Brain microvascular endothelial cell (primary cell): ENCODE results near the gene GJB3.
"Not testable (repeated sequence)": the region's sequence is repeated elsewhere in the genome, so short reads cannot be mapped to it uniquely, and the experiment has no call there.

Source experiments
- DNase-seq: peaks from one replicate; pipeline ENCODE4 v3.0.0-alpha.2; 2020
- H3K27ac ChIP-seq: fragments of 250-450 bp; sonication (Bioruptor Pico); 2 replicates; pipeline ENCODE4 v1.5.1; 2020; ENCODE audit warnings: mild to moderate bottlenecking, moderate library complexity
- H3K27me3 ChIP-seq: fragments of 250-450 bp; sonication (Bioruptor Pico); replicated peaks from 2 replicates; pipeline ENCODE4 v1.5.1; 2020; ENCODE audit warnings: mild to moderate bottlenecking
- H3K36me3 ChIP-seq: fragments of 250-450 bp; sonication (Bioruptor Pico); replicated peaks from 2 replicates; pipeline ENCODE4 v1.5.1; 2020; ENCODE audit warnings: mild to moderate bottlenecking
- H3K4me3 ChIP-seq: 2 replicates; pipeline ENCODE4 v1.5.1; 2011; ENCODE audit warnings: low read depth, mild to moderate bottlenecking, control low read depth, low read length, moderate library complexity
- in situ Hi-C: cut with HindIII; loops from 2 replicates; pipeline ENCODE4 v1.10.0; 2017; ENCODE audit warnings: low sequenced_read_pairs, low pct_ligation_motif_present
- TF ChIP-seq, protein P1 (sequence below): IDR thresholded peaks from 2 replicates; pipeline ENCODE4 v1.5.1; 2011; ENCODE audit warnings: low read depth, mild to moderate bottlenecking, moderate library complexity, low read length, control low read depth, inconsistent platforms; ENCODE audit errors: missing control alignments

The GJB3 gene

DNA sequence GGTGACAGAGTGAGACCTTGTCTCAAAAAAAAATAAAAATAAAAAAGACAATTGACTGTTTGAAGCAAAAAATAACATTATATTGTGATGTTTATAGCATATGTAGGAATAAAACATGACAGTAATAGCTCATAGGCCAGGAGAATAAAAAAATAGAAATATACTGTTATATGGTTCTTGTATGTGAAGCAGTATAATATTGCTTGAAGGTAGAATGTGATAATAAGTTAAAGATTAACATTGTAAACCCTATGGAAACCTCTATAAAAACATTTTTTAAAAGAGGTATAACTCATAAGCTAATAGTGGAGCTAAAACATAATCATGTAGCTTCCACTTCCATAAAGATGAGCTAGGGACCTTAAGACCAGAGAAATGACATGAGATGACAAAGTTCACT is 35.3 kb downstream of the GJB3 start:
- Histone ChIP-seq H3K27me3 (no peaks in the 10 kb centered on the region), H3K4me3 (no peak overlapping the region), H3K36me3 (no peaks in the 10 kb centered on the region), H3K27ac (no peak overlapping the region)
- TF ChIP-seq, protein P1, sequence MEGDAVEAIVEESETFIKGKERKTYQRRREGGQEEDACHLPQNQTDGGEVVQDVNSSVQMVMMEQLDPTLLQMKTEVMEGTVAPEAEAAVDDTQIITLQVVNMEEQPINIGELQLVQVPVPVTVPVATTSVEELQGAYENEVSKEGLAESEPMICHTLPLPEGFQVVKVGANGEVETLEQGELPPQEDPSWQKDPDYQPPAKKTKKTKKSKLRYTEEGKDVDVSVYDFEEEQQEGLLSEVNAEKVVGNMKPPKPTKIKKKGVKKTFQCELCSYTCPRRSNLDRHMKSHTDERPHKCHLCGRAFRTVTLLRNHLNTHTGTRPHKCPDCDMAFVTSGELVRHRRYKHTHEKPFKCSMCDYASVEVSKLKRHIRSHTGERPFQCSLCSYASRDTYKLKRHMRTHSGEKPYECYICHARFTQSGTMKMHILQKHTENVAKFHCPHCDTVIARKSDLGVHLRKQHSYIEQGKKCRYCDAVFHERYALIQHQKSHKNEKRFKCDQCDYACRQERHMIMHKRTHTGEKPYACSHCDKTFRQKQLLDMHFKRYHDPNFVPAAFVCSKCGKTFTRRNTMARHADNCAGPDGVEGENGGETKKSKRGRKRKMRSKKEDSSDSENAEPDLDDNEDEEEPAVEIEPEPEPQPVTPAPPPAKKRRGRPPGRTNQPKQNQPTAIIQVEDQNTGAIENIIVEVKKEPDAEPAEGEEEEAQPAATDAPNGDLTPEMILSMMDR, result no peak
- no peak for DNase-seq
- in situ Hi-C loops, result no loop called here

DNA sequence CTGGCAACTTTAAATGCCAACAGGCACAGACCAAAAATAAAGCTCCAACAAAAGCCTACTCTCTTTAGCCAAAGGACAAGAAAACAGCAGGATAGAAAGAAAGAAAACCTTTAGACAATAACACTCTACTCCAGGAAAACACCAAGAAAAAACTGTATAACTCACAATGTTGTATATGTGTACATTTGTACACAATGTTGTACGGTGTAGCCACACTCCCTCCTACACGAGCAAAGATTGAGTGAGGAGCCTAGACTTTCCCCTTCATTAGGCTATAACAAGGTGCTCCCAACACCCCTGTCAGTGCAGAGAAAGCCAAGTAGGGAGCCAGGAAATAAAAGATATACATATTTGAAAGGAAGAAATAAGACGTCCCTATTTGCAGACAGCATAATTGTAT is 35.8 kb downstream of the GJB3 start:
- TF ChIP-seq, protein P1, result no peak
- no peaks in the 10 kb centered on the region for H3K27me3 ChIP-seq
- no peak overlapping the region for H3K4me3 ChIP-seq
- in situ Hi-C loops, result no loop called here
- H3K36me3 ChIP-seq, result no peaks in the 10 kb centered on the region
- H3K27ac ChIP-seq, result no peak overlapping the region
- no peak for DNase-seq

DNA sequence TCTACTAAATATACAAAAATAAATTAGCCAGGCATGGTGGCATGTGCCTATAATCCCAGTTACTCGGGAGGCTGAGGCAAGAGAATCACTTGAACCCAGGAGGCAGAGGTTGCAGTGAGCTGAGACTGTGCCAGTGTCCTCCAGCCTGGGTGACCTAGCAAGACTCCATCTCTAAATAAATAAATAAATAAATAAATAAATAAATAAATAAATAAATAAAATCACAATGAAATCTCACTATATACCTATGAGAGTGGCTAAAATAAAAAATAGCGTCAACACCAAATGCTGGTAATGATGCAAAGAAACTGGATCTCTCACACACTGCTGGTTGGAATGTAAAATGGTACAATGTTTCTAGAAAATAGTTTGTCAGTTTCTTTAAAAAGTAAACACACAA is 37.8 kb downstream of the GJB3 start:
- DNase-seq, H3K4me3 ChIP-seq, H3K27me3 ChIP-seq, in situ Hi-C loops, H3K27ac ChIP-seq, H3K36me3 ChIP-seq: not testable (repeated sequence)

DNA sequence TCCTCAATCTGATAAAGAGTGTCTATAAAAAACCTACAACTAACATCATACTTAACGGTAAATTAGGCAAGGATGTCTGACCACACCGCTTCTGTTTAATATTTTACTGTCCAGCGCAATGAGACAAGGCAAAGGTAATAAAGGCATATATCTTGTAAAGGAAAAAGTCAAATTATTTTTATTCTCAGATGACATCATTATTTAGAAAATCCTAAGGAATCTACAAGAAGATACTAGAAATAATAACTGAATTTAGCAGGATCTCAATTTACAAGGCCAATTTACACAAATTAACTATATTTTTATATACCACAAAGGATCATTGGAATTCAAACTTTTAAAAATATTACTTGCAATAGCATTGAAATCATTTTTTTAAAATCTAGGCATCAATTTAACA is 41.2 kb downstream of the GJB3 start:
- no peaks in the 10 kb centered on the region for H3K27me3 ChIP-seq
- H3K4me3 ChIP-seq, result no peak overlapping the region
- no peaks in the 10 kb centered on the region for H3K36me3 ChIP-seq
- no peak overlapping the region for H3K27ac ChIP-seq
- TF ChIP-seq, protein P1, result no peak
- no peak for DNase-seq
- in situ Hi-C loops, result no loop called here

DNA sequence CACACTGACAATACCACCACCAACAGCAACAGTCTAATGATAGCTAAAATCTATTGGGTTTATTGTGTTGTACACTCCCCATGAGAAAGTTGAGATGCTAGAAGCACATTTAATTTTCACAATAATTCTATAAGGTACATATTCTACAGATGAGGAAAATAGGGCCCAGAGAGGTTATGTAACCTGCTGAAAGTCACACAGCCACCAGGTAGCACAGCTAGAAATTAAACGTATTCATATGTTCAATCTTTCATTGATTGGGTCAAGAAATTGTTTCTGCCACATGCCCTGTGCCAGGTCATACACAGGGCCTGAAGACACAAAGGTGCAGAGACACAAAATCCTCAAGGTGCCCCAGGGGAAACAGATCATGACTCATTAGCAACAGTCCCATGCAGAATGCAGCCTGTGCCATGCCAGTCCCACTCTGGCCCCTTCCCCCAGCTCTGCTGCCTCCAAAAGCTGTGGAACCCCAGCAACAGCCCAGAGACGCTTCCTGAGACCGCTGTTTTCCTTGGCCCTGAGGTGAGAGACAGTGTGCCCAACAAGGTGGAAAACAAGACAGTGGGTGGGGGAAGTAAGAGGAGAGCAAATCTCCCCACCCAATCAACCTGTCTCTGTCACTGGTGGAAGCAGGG is 43.9 kb downstream of the GJB3 start:
- Histone ChIP-seq H3K36me3 (no peaks in the 10 kb centered on the region), H3K27ac (no peak overlapping the region), H3K4me3 (no peak overlapping the region), H3K27me3 (no peaks in the 10 kb centered on the region)
- in situ Hi-C loops, result no loop called here
- TF ChIP-seq, protein P1, result no peak
- no peak for DNase-seq

DNA sequence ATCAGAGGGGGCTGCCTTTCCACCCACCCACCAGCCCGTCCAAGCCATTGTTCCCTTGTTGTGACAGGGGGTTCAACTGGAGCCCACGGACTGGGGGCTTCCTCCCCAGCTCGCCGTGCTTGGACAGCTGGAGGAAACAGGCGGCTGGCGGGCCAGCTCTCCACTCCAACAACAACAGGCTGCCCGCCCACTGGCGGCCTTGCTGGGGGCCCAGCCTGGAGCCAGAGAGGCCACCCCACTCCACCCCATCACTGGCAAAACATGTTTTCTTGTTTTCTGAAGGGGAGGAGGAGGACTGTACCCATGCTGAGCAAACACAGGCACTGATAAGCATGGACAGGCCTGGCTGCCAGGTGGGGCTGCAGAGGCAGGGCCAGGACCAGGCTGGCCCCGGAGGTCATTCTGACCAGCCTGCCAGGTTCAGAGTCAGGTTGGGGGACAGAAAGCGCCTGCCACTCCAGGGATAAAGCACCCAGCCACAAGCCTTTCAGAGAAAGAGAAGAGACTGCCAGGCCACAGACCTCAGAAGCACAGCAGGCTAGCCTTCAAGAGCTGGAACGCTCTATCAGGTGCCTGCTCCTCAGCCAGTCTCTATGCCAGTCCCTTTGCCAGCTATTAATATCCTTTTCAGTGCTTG is 44.6 kb downstream of the GJB3 start:
- Histone ChIP-seq H3K36me3 (no peaks in the 10 kb centered on the region), H3K27ac (no peak overlapping the region), H3K27me3 (no peaks in the 10 kb centered on the region), H3K4me3 (no peak overlapping the region)
- TF ChIP-seq, protein P1, result no peak
- DNase-seq, result no peak
- in situ Hi-C loops, result no loop called here
